ENCODE data around the gene FRS3. TPM values are rescaled to one million over a fixed set of nuclear protein-coding genes. Genes with fewer than 3 reads are reported as not detected.
"Not testable (repeated sequence)": the region's sequence is repeated elsewhere in the genome, so short reads cannot be mapped to it uniquely, and the experiment has no call there.

The FRS3 gene
- polyA plus RNA-seq, 5 donors: 6.3 to 12.3 (median 9.2) TPM

- DNase-seq: no peak
These were observed 9.2 kb downstream of the FRS3 start for GRCh38 chr6:41770381-41771057.

GRCh38 chr6:41769376-41769775 lies 10.3 kb downstream of the FRS3 start:
- no peak for DNase-seq

GRCh38 chr6:41768545-41769308 lies 11.0 kb downstream of the FRS3 start:
- no peak for DNase-seq

- DNase-seq: peak; percentile 86 to 89
These were observed 12.4 kb downstream of the FRS3 start for GRCh38 chr6:41767112-41767833.

GRCh38 chr6:41766043-41766664 lies 13.5 kb downstream of the FRS3 start:
- not testable (repeated sequence) for DNase-seq

GRCh38 chr6:41763470-41763869 lies 16.2 kb downstream of the FRS3 start:
- DNase-seq: no peak

GRCh38 chr6:41759905-41760579 lies 19.7 kb downstream of the FRS3 start:
- DNase-seq: no peak

- no peak for DNase-seq
These were observed 20.4 kb downstream of the FRS3 start for GRCh38 chr6:41759106-41759904.

- no peak for DNase-seq
These were observed 21.1 kb downstream of the FRS3 start for GRCh38 chr6:41758641-41759035.

GRCh38 chr6:41757931-41758640 lies 21.6 kb downstream of the FRS3 start:
- DNase-seq: no peak

- DNase-seq: no peak
These were observed 22.4 kb downstream of the FRS3 start for GRCh38 chr6:41757271-41757670.

- no peak for DNase-seq
These were observed 23.3 kb downstream of the FRS3 start for GRCh38 chr6:41756354-41756753.

- DNase-seq: no peak
These were observed 23.8 kb downstream of the FRS3 start for GRCh38 chr6:41755895-41756294.

GRCh38 chr6:41750374-41750773 lies 29.3 kb downstream of the FRS3 start:
- DNase-seq: no peak

GRCh38 chr6:41748542-41748941 lies 31.2 kb downstream of the FRS3 start:
- no peak for DNase-seq

GRCh38 chr6:41748102-41748477 lies 31.6 kb downstream of the FRS3 start:
- no peak for DNase-seq

- DNase-seq: no peak
These were observed 32.2 kb downstream of the FRS3 start, which contains the start of gene PGC for GRCh38 chr6:41747256-41748101. PGC (minus strand) TSS chr6:41747397; CDS start chr6:41747334, 63 bp downstream.

GRCh38 chr6:41746107-41746506 lies 33.6 kb downstream of the FRS3 start:
- no peak for DNase-seq

- DNase-seq: no peak
These were observed 35.4 kb downstream of the FRS3 start for GRCh38 chr6:41744236-41744787.

Measured in right lung (tissue), 5 donors.